Stimulated activated CD8-positive, alpha-beta memory T cell treated with anti-CD3 and anti-CD28 coated beads, Interleukin-4, amount 100 ng/mL, for 4 hours (primary cell): ENCODE results near the gene MDM2.
"Not testable (repeated sequence)": the region's sequence is repeated elsewhere in the genome, so short reads cannot be mapped to it uniquely, and the experiment has no call there.

Source experiments
- DNase-seq, 2 donors: peaks; one replicate each; pipeline ENCODE4 v3.0.0-alpha.2; 2020; ENCODE audit warnings: low read depth in 2 of 2, low spot score in 1 of 2

Gene MDM2

GRCh38 chr12:68785823-68786222 lies 22.2 kb upstream of the MDM2 start:
- DNase-seq: no peak

- no peak for DNase-seq
Observed at GRCh38 chr12:68786929-68787328, 21.0 kb upstream of the MDM2 start.

DNA sequence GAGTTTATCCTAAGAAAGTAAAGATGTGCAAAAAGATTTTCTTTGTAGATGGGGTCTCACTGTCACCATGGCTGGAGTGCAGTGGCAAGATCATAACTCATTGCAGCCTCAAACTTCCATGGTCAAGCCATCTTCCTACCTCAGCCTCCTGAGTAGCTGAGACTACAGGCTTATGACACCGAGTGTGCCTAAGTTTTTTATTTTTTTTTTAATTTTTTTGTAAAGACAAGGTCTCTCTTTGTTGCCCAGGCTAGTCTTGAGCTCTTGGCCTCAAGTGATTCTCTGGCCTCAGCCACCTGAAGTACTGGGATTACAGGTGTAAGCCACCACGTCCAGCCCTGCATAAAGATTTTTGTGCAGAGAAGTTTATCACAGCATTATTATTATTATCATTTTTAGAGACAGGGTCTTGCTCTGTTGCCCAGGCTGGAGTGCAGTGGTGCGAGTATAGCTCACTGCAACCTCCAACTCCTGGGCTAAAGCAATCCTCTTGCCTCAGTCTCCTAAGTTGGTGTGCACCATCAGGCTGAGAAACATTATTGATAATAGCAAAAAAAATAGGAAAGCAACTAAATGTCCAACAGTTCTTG lies 19.3 kb upstream of the MDM2 start:
- no peak for DNase-seq

DNA sequence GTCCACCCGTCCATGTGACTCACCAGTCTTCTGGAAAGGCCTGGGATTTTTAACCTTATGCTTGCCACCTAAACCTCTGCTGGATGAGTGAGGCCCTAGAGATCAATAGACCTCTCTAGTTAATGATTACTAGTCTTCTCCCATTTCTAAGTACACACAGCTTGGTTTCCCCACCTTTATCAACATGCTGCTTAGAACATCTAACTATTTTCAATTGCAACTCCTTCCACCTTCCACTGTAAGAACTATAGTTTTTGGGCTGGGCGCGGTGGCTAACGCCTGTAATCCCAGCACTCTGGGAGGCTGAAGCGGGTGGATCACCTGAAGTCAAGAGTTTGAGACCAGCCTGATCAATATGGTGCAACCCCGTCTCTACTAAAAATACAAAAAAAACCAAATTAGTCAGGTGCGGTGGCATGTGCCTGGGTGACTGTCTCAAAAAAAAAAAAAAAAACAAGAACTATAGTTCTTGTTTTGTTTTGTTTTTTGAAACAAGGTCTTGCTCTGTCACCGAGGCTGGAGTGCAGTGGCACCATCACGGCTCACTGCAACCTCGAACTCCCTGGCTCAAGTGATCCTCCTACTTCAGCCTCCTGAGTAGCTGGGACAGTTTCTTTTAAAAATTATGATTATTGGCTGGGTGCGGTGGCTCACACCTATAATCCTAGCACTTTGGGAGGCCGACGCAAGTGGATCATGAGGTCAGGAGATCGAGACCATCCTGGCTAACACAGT lies 18.7 kb upstream of the MDM2 start:
- no peak for DNase-seq

- no peak for DNase-seq
Observed at GRCh38 chr12:68790081-68790951, 17.7 kb upstream of the MDM2 start.

DNA sequence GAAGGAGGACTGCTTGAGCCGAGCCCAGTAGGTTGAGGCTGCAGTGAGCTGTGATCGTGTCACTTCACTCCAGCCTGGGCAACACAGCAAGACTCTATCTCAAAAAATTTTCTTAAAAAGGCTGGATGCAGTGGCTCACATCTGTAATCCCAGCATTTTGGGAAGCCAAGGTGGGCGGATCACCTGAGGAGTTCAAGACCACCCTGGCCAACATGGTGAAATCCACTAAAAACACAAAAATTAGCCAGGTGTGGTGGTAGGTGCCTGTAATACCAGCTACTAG lies 17.1 kb upstream of the MDM2 start:
- DNase-seq: no peak

DNA sequence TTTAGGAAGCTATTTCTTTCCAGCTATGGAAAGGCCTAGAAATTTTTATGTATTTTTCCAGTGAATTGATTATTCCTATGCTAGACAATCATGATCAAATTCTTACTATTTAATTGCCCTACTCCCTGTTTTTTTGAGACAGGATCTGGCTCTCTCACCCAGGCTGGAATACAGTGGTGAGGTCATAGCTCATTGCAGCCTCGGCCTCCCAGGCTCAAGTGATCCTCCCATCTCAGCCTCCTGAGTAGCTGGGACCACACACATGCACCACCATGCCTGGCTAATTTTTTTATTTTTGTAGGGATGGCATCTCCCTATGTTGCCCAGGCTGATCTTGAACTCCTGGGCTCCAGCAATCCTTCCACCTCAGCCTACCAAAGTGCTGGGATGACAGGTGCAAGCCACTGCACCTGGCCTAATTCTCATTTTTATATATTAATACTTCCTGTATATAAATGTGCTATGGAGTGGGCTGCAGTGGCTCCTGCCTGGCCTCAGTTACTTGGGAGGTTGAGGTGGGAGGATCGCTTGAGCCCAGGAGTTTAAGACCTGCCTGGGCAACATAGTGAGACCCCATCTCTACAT lies 16.0 kb upstream of the MDM2 start:
- no peak for DNase-seq

- no peak for DNase-seq
Observed at GRCh38 chr12:68792952-68793351, 15.0 kb upstream of the MDM2 start.

DNA sequence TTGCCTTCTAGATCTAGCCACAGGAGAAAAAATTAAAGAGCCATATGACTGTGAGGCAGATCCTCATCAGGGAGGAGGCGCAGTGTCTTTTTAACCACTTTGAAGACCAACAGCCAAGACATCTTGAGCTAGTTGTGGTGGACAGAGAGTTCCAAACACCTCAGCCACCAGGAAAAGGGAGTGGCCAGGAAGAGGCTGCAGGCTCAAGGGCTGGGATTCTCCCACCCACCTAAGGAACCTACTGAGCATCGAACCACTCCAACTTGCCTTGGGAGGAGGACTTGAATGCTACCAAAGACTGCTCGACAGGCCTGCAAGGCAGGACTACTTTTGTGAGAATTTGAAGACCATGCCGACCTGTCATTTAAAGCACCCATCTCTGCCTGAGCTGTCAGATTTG lies 14.5 kb upstream of the MDM2 start:
- DNase-seq: no peak

GRCh38 chr12:68793975-68794652 lies 13.9 kb upstream of the MDM2 start:
- DNase-seq: no peak

DNA sequence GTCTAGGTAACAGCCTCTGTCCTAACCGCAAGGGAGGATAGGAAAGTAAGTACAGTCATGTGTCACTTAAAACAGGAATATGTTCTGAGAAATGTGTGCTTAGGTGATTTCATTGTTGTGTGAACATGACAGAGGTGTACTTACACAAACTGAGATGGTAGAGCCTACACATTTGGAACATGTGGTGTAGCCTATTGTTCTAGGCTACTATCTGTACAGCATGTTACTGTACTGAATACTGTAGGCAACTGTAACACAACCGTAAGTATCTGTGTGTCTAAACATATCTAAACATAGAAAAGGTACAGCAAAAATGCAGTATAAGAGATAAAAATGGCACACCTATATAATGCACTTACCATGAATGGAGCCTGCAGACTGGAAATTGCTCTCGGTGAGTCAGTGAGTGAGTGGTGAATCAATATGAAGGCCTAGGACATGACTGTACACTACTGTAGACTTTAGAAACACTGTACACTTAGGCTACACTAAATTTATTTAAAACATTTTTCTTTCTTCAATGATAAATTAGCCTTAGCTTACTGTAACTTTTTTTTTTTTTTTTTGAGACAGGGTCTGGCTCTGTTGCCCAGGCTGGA lies 13.2 kb upstream of the MDM2 start:
- DNase-seq: no peak

DNA sequence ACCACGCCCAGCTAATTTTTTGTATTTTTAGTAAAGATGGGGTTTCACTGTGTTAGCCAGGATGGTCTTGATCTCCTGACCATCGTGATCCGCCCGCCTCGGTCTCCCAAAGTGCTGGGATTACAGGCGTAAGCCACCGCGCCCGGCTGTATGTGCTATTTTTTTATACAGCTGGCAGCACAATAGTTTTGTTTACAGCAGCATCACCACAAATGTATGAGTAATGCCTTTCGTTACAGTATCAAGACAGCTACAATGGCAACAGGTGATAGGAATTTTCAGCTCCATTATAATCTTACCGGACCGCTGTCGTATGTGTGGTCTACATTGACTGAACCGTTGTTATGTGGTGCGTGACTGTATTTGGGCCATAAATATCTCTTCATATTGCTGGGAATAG lies 11.6 kb upstream of the MDM2 start:
- DNase-seq: no peak

GRCh38 chr12:68798882-68799234 lies 9.1 kb upstream of the MDM2 start:
- DNase-seq: no peak

- no peak for DNase-seq
Observed at GRCh38 chr12:68800294-68800693, 7.7 kb upstream of the MDM2 start.

DNA sequence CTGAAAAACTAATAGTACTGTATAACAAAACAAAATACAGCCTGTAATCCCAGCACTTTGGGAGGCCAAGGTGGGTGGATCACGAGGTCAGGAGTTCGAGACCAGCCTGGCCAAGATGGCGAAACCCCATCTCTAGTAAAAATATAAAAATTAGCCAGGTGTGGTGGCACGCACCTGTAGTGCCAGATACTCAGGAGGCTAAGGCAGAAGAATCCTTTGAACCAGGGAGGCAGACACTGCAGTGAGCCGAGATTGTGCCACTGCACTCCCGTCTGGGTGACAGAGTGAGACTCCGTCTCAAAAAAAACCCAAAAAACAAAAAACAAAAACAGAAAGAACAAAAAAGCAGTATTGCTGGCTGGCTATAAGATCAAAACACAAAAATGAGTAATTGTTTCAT lies 6.9 kb upstream of the MDM2 start:
- not testable (repeated sequence) for DNase-seq

DNA sequence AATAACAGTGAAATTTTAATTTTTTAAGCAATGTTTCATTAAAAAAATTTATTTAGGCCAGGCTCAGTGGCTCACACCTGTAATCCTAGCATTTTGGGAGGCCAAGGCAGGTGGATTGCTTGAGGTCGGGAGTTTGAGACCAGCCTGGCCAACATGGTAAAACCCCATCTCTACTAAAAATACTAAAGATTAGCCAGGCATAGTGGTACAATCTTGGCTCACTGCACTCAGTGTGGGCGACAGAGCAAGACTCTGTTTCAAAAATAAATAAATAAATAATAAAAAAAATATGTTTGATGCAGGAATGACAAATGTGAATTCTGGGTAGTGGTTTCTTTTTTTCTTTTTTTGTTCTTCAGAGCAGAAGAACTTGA lies 5.6 kb upstream of the MDM2 start:
- DNase-seq: not testable (repeated sequence)

DNA sequence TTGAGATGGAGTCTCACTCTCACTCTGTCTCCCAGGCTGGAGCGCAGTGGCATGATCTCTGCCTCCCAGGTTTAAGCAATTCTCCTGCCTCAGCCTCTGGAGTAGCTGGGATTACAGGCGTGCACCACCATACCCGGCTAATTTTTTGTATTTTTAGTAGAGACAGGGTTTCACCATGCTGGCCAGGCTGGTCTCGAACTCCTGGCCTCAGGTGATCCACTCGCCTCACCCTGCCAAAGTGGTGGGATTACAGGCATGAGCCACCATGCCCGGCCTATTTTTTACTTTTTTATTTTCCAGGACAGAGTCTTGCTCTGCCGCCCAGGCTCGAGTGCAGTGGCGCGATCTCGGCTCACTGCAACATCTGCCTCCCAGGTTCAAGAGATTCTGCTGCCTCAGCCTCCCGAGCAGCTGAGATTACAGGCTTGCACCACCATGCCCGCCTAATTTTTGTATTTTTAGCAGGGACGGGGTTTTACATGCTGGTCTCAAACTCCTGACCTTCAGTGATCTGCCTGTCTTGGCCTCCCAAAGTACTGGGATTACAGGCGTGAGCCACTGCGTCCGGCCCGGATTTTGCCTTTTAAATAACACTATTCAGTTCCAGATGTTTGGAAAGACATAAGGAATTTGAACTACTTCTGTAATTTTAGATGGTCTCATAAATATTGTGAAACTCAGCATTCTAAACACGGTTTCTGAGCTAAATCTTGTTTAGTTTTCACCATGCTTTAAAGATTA lies 4.9 kb upstream of the MDM2 start:
- not testable (repeated sequence) for DNase-seq

DNA sequence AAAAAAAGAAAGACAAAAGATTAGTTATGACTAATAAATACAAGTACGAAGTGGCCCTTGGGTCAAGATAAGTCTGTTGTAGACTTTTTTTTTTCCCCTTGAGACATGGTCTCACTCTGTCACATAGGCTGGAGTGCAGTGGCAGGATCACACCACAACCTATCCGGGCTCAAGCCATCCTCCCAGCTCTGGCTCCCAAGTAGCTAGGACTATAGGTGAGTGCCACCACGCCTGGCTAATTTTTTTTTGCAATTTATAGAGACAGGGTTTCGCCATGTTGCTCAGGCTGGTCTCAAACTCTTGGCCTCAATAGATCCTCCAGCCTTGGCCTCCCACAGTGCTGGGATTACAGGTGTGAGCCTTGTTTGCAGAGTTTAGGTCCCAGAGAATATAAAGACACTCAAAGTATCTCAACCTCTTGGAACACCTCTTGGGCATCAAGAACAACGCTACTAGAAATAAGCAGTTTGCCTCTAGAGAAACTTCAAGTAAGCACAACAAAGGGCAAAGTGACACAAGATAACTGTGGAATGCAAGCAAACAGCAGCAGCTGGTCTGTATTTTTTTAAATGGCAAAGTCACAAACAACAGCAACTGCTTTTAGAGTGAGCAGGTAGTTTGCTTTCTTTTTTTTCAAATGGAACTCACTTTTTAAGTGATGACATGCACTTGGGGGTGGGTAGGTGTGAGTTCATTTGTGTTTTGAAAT lies 3.9 kb upstream of the MDM2 start:
- DNase-seq: no peak

GRCh38 chr12:68804657-68805591 lies 3.1 kb upstream of the MDM2 start:
- no peak for DNase-seq
